Measurements from ENCODE around the gene PTGER4. TPM values are rescaled to one million over a fixed set of nuclear protein-coding genes. Genes with fewer than 3 reads are reported as not detected.
"Not testable (repeated sequence)": the region's sequence is repeated elsewhere in the genome, so short reads cannot be mapped to it uniquely, and the experiment has no call there.

Gene PTGER4
- total RNA-seq (11.4 TPM), polyA plus RNA-seq (15.7 TPM)

- H3K27ac ChIP-seq (ENCODE audit: low read depth) = peak within 1 kb of the TSS; percentile 89
- no peaks in the 10 kb centered on the region for H3K36me3 ChIP-seq (ENCODE audit: insufficient read depth)
- WGBS = 1% methylated on average over 44 of the region's 44 CpGs
- H3K4me1 ChIP-seq (ENCODE audit: insufficient read depth) = peaks cover 2% of the 10 kb centered on the region
- H3K4me3 ChIP-seq (ENCODE audit: low read depth, low read length) = peak within 1 kb of the TSS; percentile 68
- DNase-seq (ENCODE audit: extremely low spot score) = no peak
Measured at GRCh38 chr5:40679913-40680681, at the start of gene PTGER4. Gene PTGER4, plus strand, starts transcription at chr5:40679915. Its CDS starts 1,079 bp downstream, at chr5:40680994.

GRCh38 chr5:40630126-40630525, 49.6 kb upstream of the PTGER4 start:
- no peak overlapping the region for H3K4me3 ChIP-seq (ENCODE audit: low read depth, low read length)
- DNase-seq (ENCODE audit: extremely low spot score) = no peak
- no peaks in the 10 kb centered on the region for H3K36me3 ChIP-seq (ENCODE audit: insufficient read depth)
- H3K27ac ChIP-seq (ENCODE audit: low read depth) = no peak overlapping the region
- H3K4me1 ChIP-seq (ENCODE audit: insufficient read depth) = no peaks in the 10 kb centered on the region

GRCh38 chr5:40631236-40631635, 48.5 kb upstream of the PTGER4 start:
- WGBS = 65% methylated on average over 7 of the region's 7 CpGs
- no peaks in the 10 kb centered on the region for H3K36me3 ChIP-seq (ENCODE audit: insufficient read depth)
- no peak for DNase-seq (ENCODE audit: extremely low spot score)
- H3K4me1 ChIP-seq (ENCODE audit: insufficient read depth) = no peaks in the 10 kb centered on the region
- H3K4me3 ChIP-seq (ENCODE audit: low read depth, low read length) = no peak overlapping the region
- no peak overlapping the region for H3K27ac ChIP-seq (ENCODE audit: low read depth)

GRCh38 chr5:40634154-40634553, 45.6 kb upstream of the PTGER4 start:
- DNase-seq (ENCODE audit: extremely low spot score) = no peak
- H3K4me1 ChIP-seq (ENCODE audit: insufficient read depth) = no peaks in the 10 kb centered on the region
- H3K27ac ChIP-seq (ENCODE audit: low read depth) = no peak overlapping the region
- H3K36me3 ChIP-seq (ENCODE audit: insufficient read depth) = no peaks in the 10 kb centered on the region
- 88% methylated on average over 3 of the region's 3 CpGs for WGBS
- H3K4me3 ChIP-seq (ENCODE audit: low read depth, low read length) = no peak overlapping the region

DNA sequence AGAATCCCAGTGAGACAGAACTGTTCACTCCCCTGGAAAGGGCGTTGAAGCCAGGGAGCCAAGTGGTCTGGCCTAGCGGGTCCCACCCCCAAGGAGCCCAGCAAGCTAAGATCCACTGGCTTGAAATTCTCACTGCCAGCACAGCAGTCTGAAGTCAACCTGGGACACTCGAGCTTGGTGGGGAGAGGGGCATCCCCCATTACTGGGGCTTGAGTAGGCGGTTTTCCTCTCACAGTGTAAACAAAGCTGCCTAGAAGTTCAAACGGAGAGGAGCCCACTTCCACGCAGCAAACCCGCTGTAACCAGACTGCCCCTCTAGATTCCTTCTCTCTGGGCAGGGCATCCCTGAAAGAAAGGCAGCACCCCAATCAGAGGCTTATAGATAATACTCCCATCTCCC, 45.1 kb upstream of the PTGER4 start:
- Histone ChIP-seq H3K4me3 (ENCODE audit: low read depth, low read length) (no peak overlapping the region), H3K4me1 (ENCODE audit: insufficient read depth) (no peaks in the 10 kb centered on the region), H3K27ac (ENCODE audit: low read depth) (no peak overlapping the region), H3K36me3 (ENCODE audit: insufficient read depth) (no peaks in the 10 kb centered on the region)
- DNase-seq (ENCODE audit: extremely low spot score) = no peak
- WGBS = 69% methylated on average over 7 of the region's 7 CpGs

GRCh38 chr5:40639531-40639930, 40.2 kb upstream of the PTGER4 start:
- H3K36me3 ChIP-seq (ENCODE audit: insufficient read depth); DNase-seq (ENCODE audit: extremely low spot score); H3K4me1 ChIP-seq (ENCODE audit: insufficient read depth); H3K4me3 ChIP-seq (ENCODE audit: low read depth, low read length); H3K27ac ChIP-seq (ENCODE audit: low read depth): not testable (repeated sequence)
- WGBS = 97% methylated on average over 1 of the region's 1 CpG

GRCh38 chr5:40646266-40646665, 33.4 kb upstream of the PTGER4 start:
- H3K36me3 ChIP-seq (ENCODE audit: insufficient read depth) = no peaks in the 10 kb centered on the region
- H3K27ac ChIP-seq (ENCODE audit: low read depth) = no peak overlapping the region
- H3K4me3 ChIP-seq (ENCODE audit: low read depth, low read length) = no peak overlapping the region
- 70% methylated on average over 3 of the region's 3 CpGs for WGBS
- H3K4me1 ChIP-seq (ENCODE audit: insufficient read depth) = no peaks in the 10 kb centered on the region
- no peak for DNase-seq (ENCODE audit: extremely low spot score)

DNA sequence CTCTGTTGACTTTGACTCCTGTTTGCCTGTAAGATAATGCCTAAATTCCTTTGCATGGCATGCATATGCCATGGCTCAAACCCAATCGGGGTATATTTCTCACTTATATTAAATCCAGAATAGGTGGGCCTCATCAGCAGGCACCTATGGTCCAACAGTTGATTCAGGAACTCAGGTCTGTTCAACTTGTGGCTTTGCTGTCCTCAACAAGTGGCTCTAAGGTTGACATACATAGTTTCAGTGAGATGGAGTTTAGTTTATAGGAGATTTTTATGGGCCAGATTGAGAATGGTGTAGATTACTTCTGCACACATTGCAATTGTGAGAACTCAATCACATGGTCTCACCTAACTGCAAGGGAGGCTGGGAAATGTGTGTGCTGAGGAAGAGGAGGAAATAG, 31.6 kb upstream of the PTGER4 start:
- Histone ChIP-seq H3K27ac (ENCODE audit: low read depth) (no peak overlapping the region), H3K4me1 (ENCODE audit: insufficient read depth) (no peaks in the 10 kb centered on the region), H3K36me3 (ENCODE audit: insufficient read depth) (no peaks in the 10 kb centered on the region), H3K4me3 (ENCODE audit: low read depth, low read length) (no peak overlapping the region)
- 87% methylated on average over 1 of the region's 1 CpG for WGBS
- no peak for DNase-seq (ENCODE audit: extremely low spot score)

- H3K27ac ChIP-seq (ENCODE audit: low read depth) = no peak overlapping the region
- 78% methylated on average over 4 of the region's 4 CpGs for WGBS
- no peaks in the 10 kb centered on the region for H3K36me3 ChIP-seq (ENCODE audit: insufficient read depth)
- H3K4me1 ChIP-seq (ENCODE audit: insufficient read depth) = no peaks in the 10 kb centered on the region
- no peak for DNase-seq (ENCODE audit: extremely low spot score)
- H3K4me3 ChIP-seq (ENCODE audit: low read depth, low read length) = no peak overlapping the region
Measured at GRCh38 chr5:40649463-40650030, 30.2 kb upstream of the PTGER4 start.

GRCh38 chr5:40651201-40651600, 28.5 kb upstream of the PTGER4 start:
- H3K27ac ChIP-seq (ENCODE audit: low read depth) = no peak overlapping the region
- no peaks in the 10 kb centered on the region for H3K4me1 ChIP-seq (ENCODE audit: insufficient read depth)
- H3K4me3 ChIP-seq (ENCODE audit: low read depth, low read length) = no peak overlapping the region
- no peaks in the 10 kb centered on the region for H3K36me3 ChIP-seq (ENCODE audit: insufficient read depth)
- DNase-seq (ENCODE audit: extremely low spot score) = no peak
- 90% methylated on average over 3 of the region's 3 CpGs for WGBS

DNA sequence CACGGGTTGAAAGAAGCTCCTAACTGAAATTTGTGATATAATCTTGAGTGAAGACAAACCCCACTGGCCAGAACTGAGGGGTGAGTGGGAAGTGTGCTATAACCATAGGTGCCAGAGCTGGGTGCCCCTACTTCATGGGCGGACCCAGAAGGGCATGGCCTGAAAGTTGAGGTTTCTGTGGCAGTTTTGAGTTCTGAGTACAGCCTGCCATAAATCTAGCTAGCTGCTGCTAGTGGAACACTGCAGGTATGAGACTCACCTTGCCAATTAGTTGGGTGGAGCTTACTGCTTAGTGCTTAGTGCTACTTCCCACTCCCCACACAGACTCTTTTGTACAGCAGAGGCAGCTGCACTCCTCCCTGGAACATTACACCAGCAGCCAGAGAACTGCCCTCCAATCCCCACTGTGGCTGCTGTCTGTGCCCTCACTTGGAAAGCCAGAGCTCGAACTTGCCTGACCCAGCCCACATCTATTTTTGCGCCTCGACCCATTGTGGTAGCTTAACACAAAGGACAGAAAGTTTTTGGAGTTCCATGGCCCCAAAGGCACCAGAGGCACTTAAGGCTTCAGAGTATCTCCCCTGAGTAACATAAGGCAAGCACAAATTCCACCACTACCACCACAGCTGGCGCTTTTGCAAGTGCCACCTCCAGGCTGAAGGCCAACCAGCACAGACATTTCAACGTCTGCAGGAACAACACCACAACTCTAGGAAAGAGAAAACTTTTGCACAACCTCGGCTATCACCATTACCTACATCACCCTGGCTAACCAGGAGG, 27.1 kb upstream of the PTGER4 start:
- 82% methylated on average over 8 of the region's 8 CpGs for WGBS

DNA sequence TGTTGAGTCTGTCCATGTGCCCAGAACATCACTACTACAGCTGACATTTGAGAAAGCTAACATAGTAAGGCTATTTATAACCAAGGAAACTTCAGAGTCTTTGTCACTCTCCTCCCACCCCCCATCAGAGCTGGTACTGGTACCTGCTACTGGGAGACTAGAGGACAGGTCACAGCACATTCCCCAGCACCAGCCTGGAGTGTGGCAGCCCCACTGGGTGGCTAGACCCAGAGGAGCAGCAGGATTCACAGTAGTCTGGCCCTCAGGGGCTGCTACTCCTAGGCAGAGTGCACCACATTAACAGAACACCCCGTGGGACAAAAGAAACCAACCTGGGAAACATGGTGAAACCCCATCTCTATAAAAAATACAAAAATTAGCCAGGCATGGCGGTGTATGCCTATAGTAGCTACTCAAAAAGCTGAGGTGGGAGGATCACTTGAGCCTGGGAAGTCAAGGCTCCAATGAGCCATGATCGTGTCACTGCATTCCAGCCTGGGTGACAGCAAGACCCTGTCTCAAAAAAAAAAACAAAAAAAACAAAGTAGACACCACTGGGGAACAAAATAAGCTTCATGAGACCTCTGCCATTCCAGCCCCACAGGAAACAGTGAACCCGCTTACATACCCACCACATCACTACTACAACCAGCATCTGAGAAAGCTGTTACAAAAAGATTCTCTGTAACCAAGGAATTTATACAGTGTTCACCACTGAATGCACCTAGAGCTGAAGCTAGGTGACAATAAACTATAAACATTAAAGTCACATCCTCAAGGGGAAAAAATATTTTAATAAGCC, 26.3 kb upstream of the PTGER4 start:
- Histone ChIP-seq H3K4me3 (ENCODE audit: low read depth, low read length) (no peak overlapping the region), H3K27ac (ENCODE audit: low read depth) (no peak overlapping the region), H3K36me3 (ENCODE audit: insufficient read depth) (no peaks in the 10 kb centered on the region), H3K4me1 (ENCODE audit: insufficient read depth) (no peaks in the 10 kb centered on the region)
- DNase-seq (ENCODE audit: extremely low spot score) = no peak
- 90% methylated on average over 4 of the region's 4 CpGs for WGBS

More for the DNA sequence above, 27.1 kb upstream of the PTGER4 start:
- DNase-seq (ENCODE audit: extremely low spot score) = no peak
- Histone ChIP-seq H3K36me3 (ENCODE audit: insufficient read depth) (no peaks in the 10 kb centered on the region), H3K4me1 (ENCODE audit: insufficient read depth) (no peaks in the 10 kb centered on the region), H3K4me3 (ENCODE audit: low read depth, low read length) (no peak overlapping the region), H3K27ac (ENCODE audit: low read depth) (no peak overlapping the region)

GRCh38 chr5:40654377-40654991, 25.2 kb upstream of the PTGER4 start:
- H3K4me1 ChIP-seq (ENCODE audit: insufficient read depth) = no peaks in the 10 kb centered on the region
- WGBS = 80% methylated on average over 4 of the region's 4 CpGs
- DNase-seq (ENCODE audit: extremely low spot score) = no peak

More at GRCh38 chr5:40654377-40654991, 25.2 kb upstream of the PTGER4 start:
- no peak overlapping the region for H3K27ac ChIP-seq (ENCODE audit: low read depth)
- H3K36me3 ChIP-seq (ENCODE audit: insufficient read depth) = no peaks in the 10 kb centered on the region
- H3K4me3 ChIP-seq (ENCODE audit: low read depth, low read length) = no peak overlapping the region
